Keratinocyte (primary cell): ENCODE data around the gene FAM118B.

Source experiments
- CTCF ChIP-seq, 3 experiments: IDR thresholded peaks in 1 of 3; conservative IDR thresholded peaks in 1 of 3; optimal IDR thresholded peaks in 1 of 3; 2 replicates in 2 of 3; 3 replicates in 1 of 3; pipeline versions ENCODE3 to v1.5.1; 2011; ENCODE audit warnings: low read length in 3 of 3, mild to moderate bottlenecking in 3 of 3, moderate library complexity in 2 of 3, control low read depth in 1 of 3, inconsistent platforms in 1 of 3; ENCODE audit not compliant: insufficient read depth in 2 of 3; ENCODE audit errors: extremely low read depth in 1 of 3
- EZH2 ChIP-seq: IDR thresholded peaks from one replicate; pipeline ENCODE4 v1.6.1; 2012; ENCODE audit warnings: inconsistent platforms, mild to moderate bottlenecking, low read length, moderate library complexity

DNA sequence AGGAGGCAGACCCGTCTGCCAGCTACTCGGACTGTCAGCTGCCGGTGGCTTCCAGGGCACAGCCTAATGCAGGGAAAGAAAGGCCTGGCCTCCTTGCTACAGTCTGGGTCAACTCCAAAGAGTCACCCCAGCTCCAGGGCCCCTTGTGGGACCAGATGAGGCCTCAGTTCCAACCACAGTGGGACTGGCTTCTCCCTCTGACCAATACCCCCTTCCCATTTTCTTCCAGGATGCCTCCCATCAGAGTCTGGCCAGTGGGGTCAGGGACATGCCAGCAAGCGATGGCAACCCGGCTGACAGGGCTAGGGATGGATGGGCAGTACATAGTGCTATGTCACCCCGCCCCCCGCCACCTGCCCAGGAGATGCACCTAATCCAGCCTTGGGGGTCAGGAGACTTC, 36.8 kb upstream of the FAM118B start:
- TF ChIP-seq CTCF (optimal IDR thresholded peaks at IDR 0.05 in 1 of 3, IDR thresholded peaks at IDR 0.05 in 1 of 3, conservative IDR thresholded peaks at IDR 0.05 in 1 of 3; ENCODE audit: extremely low read depth in 1 of 3, insufficient read depth in 2 of 3, low read length in 3 of 3) (no peak), EZH2 (no peak)
